K562 (cell line): ENCODE measurements around the gene CEMIP2. TPM values are rescaled to one million over a fixed set of nuclear protein-coding genes. Genes with fewer than 3 reads are reported as not detected.

Source experiments
- ATAC-seq: fragments of 200-7000 bp; cut with Tn5 transposase; 3 replicates; pipeline ENCODE4 v1.9.1; 2020; ENCODE audit warnings: moderate library complexity
- BruUV-seq: library from RNA; stranded (reverse); fragments of 400-500 nt; replicated peaks from 2 replicates; lab custom pipeline; 2021; lab: Mats Ljungman, UMichigan
- CTCF ChIA-PET: fragments of 300-600 bp; formaldehyde crosslinking; extraction: SDS; loops from one replicate; lab custom pipeline; 2021; ENCODE audit warnings: low intra/inter-chr PET ratio; lab: Yijun Ruan, JAX
- POLR2A ChIA-PET: fragments of 300-600, 350-650 bp; sonication (Branson Sonifier 250); formaldehyde crosslinking; extraction: SDS; loops from one replicate; lab custom pipeline; 2021; ENCODE audit warnings: antibody characterized with exemption, inconsistent platforms; lab: Yijun Ruan, JAX
- DNase-seq, 4 experiments: peaks; one replicate each; pipeline versions ENCODE4 v3.0.0 to v3.0.0-alpha.2; 2011 to 2018; ENCODE audit warnings: low spot score in 3 of 4, mixed read lengths in 3 of 4; ENCODE audit errors: extremely low read depth in 1 of 4
- FAIRE-seq: peaks from 2 replicates; lab custom pipeline; 2011; peaks lifted over from hg19 to GRCh38; lab: Jason Lieb, UNC
- H2AFZ ChIP-seq: 2 replicates; pipeline ENCODE4 v1.6.0; 2011; ENCODE audit warnings: low read depth, low read length, control low read depth, inconsistent platforms
- H3K27ac ChIP-seq: fragments of 200-600 bp; 3 replicates; pipeline ENCODE4 v1.8.0; 2011; ENCODE audit warnings: low read depth, mild to moderate bottlenecking, control low read depth, inconsistent platforms, low read length, moderate library complexity, mixed read lengths; ENCODE audit errors: extremely low read depth
- H3K27me3 ChIP-seq, 2 experiments: fragments of 300-600 bp in 1 of 2; 2 replicates in 1 of 2; 3 replicates in 1 of 2; pipeline versions ENCODE4 v1.6.0 to v1.8.0; 2011; ENCODE audit warnings: inconsistent platforms in 2 of 2, low read length in 2 of 2, mild to moderate bottlenecking in 1 of 2, mixed read lengths in 1 of 2, moderate library complexity in 1 of 2; ENCODE audit not compliant: control insufficient read depth in 2 of 2, insufficient read depth in 2 of 2
- H3K36me3 ChIP-seq: fragments of 300-600 bp; 3 replicates; pipeline ENCODE4 v1.8.0; 2011; ENCODE audit warnings: mild to moderate bottlenecking, low read length, inconsistent platforms; ENCODE audit not compliant: control insufficient read depth, insufficient read depth
- H3K4me1 ChIP-seq, 2 experiments: fragments of 200-600 bp in 1 of 2; replicated peaks in 1 of 2; 2 replicates in 1 of 2; 3 replicates in 1 of 2; pipeline versions ENCODE4 v1.5.1 to v1.8.0; 2011; ENCODE audit warnings: inconsistent platforms in 2 of 2, low read length in 2 of 2, mild to moderate bottlenecking in 1 of 2, mixed read lengths in 1 of 2, moderate library complexity in 1 of 2; ENCODE audit not compliant: control insufficient read depth in 2 of 2, insufficient read depth in 2 of 2
- H3K4me2 ChIP-seq: 2 replicates; pipeline ENCODE4 v1.6.1; 2011; ENCODE audit warnings: low read length, control low read depth, inconsistent platforms, mixed read lengths; ENCODE audit not compliant: insufficient read depth
- H3K4me3 ChIP-seq: fragments of 200-600 bp; sonication (generic), shearing (Covaris generic); 2 replicates; pipeline ENCODE4 v1.5.1; 2016; ENCODE audit warnings: control low read depth, inconsistent platforms
- H3K79me2 ChIP-seq: fragments of 200-600 bp; 3 replicates; pipeline ENCODE4 v1.8.0; 2011; ENCODE audit warnings: low read length, inconsistent platforms; ENCODE audit not compliant: control insufficient read depth, insufficient read depth
- H3K9ac ChIP-seq, 2 experiments: 2 replicates each; pipeline versions ENCODE4 v1.6.0 to v1.6.1; 2011; ENCODE audit warnings: low read depth in 2 of 2, low read length in 2 of 2, control low read depth in 1 of 2, inconsistent platforms in 1 of 2, mild to moderate bottlenecking in 1 of 2, mixed read lengths in 1 of 2; ENCODE audit not compliant: insufficient read depth in 1 of 2
- H3K9me1 ChIP-seq: one replicate; pipeline ENCODE4 v1.6.0; 2011; ENCODE audit warnings: inconsistent platforms, mild to moderate bottlenecking, low read length, moderate library complexity; ENCODE audit not compliant: control insufficient read depth, insufficient read depth
- H3K9me3 ChIP-seq: replicated peaks from 2 replicates; pipeline ENCODE4 v1.5.1; 2011; ENCODE audit warnings: low read depth, low read length, inconsistent platforms; ENCODE audit not compliant: control insufficient read depth, insufficient read depth
- H4K20me1 ChIP-seq: replicated peaks from 2 replicates; pipeline ENCODE4 v1.6.1; 2011; ENCODE audit warnings: low read length, inconsistent platforms, mixed read lengths; ENCODE audit not compliant: control insufficient read depth, insufficient read depth
- DDX20 ChIP-seq: fragments of 450-650 bp; IDR thresholded peaks from 2 replicates; pipeline ENCODE4 v1.6.1; 2016; ENCODE audit warnings: missing genetic modification characterization, low read depth, mild to moderate bottlenecking, missing compliant biosample characterization, moderate library complexity
- E2F1 ChIP-seq: sonication (generic); formaldehyde crosslinking; IDR thresholded peaks from 2 replicates; pipeline ENCODE4 v1.8.1; 2023; ENCODE audit warnings: mild to moderate bottlenecking, missing genetic modification reagents, moderate library complexity
- EHMT2 ChIP-seq: fragments of 450-650 bp; IDR thresholded peaks from 2 replicates; pipeline ENCODE4 v1.6.1; 2018; ENCODE audit warnings: antibody characterized with exemption
- GABPB1 ChIP-seq: sonication (generic); formaldehyde crosslinking; IDR thresholded peaks from 2 replicates; pipeline ENCODE4 v1.8.0; 2022; ENCODE audit warnings: mild to moderate bottlenecking, missing genetic modification reagents
- KDM5B ChIP-seq: fragments of 200-600 bp; sonication (generic); IDR thresholded peaks from 2 replicates; pipeline ENCODE4 v1.6.1; 2012; ENCODE audit warnings: low read depth, mild to moderate bottlenecking, moderate library complexity, low read length, control low read depth, inconsistent platforms; ENCODE audit not compliant: insufficient replicate concordance
- MLLT1 ChIP-seq, 2 experiments: fragments of 450-650 bp; IDR thresholded peaks; 2 replicates each; pipeline ENCODE4 v1.6.1; 2016
- RFX7 ChIP-seq: fragments of 250-450 bp; sonication (Bioruptor Pico); IDR thresholded peaks from 2 replicates; pipeline ENCODE4 v1.5.1; 2021; ENCODE audit warnings: mild to moderate bottlenecking
- TCF15 ChIP-seq: fragments of 250-450 bp; sonication (Bioruptor Pico); IDR thresholded peaks from 2 replicates; pipeline ENCODE4 v1.8.0; 2022; ENCODE audit warnings: moderate library complexity, mild to moderate bottlenecking, inconsistent platforms
- THRB ChIP-seq: fragments of 450-650 bp; formaldehyde crosslinking; conservative IDR thresholded peaks from 2 replicates; pipeline ENCODE4 v1.4.0; 2022; ENCODE audit warnings: mild to moderate bottlenecking, missing genetic modification characterization
- VEZF1 ChIP-seq: fragments of 200-800 bp; sonication (Bioruptor generic); IDR thresholded peaks from 2 replicates; pipeline ENCODE4 v1.6.1; 2017; ENCODE audit warnings: missing genetic modification characterization, missing compliant biosample characterization
- ZBTB8A ChIP-seq: fragments of 450-650 bp; IDR thresholded peaks from 2 replicates; pipeline ENCODE4 v1.6.1; 2018; ENCODE audit warnings: mild to moderate bottlenecking, moderate library complexity; ENCODE audit not compliant: partially characterized antibody
- ZNF23 ChIP-seq: fragments of 250-450 bp; sonication (Bioruptor Pico); IDR thresholded peaks from 2 replicates; pipeline ENCODE4 v1.4.0; 2020; ENCODE audit warnings: mild to moderate bottlenecking
- ZNF445 ChIP-seq: fragments of 250-450 bp; sonication (Bioruptor Pico); IDR thresholded peaks from 2 replicates; pipeline ENCODE4 v1.4.0; 2020; ENCODE audit warnings: low read depth, mild to moderate bottlenecking, moderate library complexity
- ZNF512 ChIP-seq: IDR thresholded peaks from 2 replicates; pipeline ENCODE4 v1.6.1; 2016; ENCODE audit warnings: missing genetic modification characterization, missing compliant biosample characterization
- ZNF780A ChIP-seq: fragments of 250-450 bp; sonication (Bioruptor Pico); IDR thresholded peaks from 2 replicates; pipeline ENCODE4 v1.5.0; 2021; ENCODE audit warnings: mild to moderate bottlenecking
- WGBS: fragments of 100-300 bp; shearing (Covaris generic); methylation state at CpG from one replicate; pipeline ENCODE4 v1.1.6; 2016; ENCODE audit warnings: low coverage, mixed read lengths; ENCODE audit not compliant: insufficient coverage; ENCODE audit errors: missing lambda C conversion rate; 5-methylcytosine and 5-hydroxymethylcytosine counted together
- in situ Hi-C: fragments of 300-500 bp; cut with MboI; formaldehyde crosslinking; loops from 4 replicates; pipeline ENCODE4 v1.15.0; 2018; ENCODE audit warnings: inconsistent platforms, mixed read lengths
- intact Hi-C: fragments of 100-400 bp; cut with micrococcal nuclease; formaldehyde crosslinking; loops from 2 replicates; pipeline ENCODE4 v1.14.2; 2022
- polyA plus RNA-seq, 8 experiments: library from polyadenylated mRNA; depleted of rRNA in 4 of 8; stranded (reverse) in 5 of 8; unstranded in 3 of 8; fragments of >200 nt; fragmentation: Nextera tagmentation in 2 of 8; fragmentation: Illumina TruSeq in 1 of 8; extraction: Ambion mirVana in 2 of 8; extraction: Trizol in 1 of 8; gene quantifications; 2 replicates each; pipeline versions ENCODE4 v1.2.1 to v1.2.3, GENCODE V29; 2011 to 2014; ENCODE audit warnings: inconsistent platforms in 1 of 8, missing spikeins in 1 of 8
- total RNA-seq, 7 experiments: library from RNA; depleted of rRNA in 6 of 7; stranded (reverse); fragments of >200 nt in 6 of 7; fragmentation: Illumina TruSeq in 2 of 7; extraction: Trizol in 2 of 7; gene quantifications; 2 replicates each; pipeline versions ENCODE4 v1.2.1 to v1.2.3, GENCODE V29; 2011 to 2021; ENCODE audit warnings: low replicate concordance in 1 of 7

The CEMIP2 gene
- total and polyA plus RNA-seq, 9 of the 15 experiments (the other 6 are each of a cell fraction or from before 2014, with no cell fraction given) = 5.4 to 29.9 (median 14.2) TPM

- intact Hi-C loops = no loop called here
- Histone ChIP-seq H3K27ac (no peak overlapping the region), H3K4me1 (peaks cover 7 to 35% of the 10 kb centered on the region in 2 experiments; a peak in 4 of 5 replicates), H3K4me2 (no peak overlapping the region), H3K27me3 (no peaks in the 10 kb centered on the region), H2AFZ (peak overlapping the region; percentile 9; the same call in 1 of the 2 replicates), H3K79me2 (no peaks in the 10 kb centered on the region), H3K4me3 (no peak overlapping the region), H3K9me1 (no peaks in the 10 kb centered on the region), H3K9ac (no peak overlapping the region), H4K20me1 (no peaks in the 10 kb centered on the region), H3K36me3 (no peaks in the 10 kb centered on the region), H3K9me3 (no peaks in the 10 kb centered on the region)
- FAIRE-seq = no peak
- in situ Hi-C loops = no loop called here
- BruUV-seq = no TSS peak
- CTCF ChIA-PET = no interaction called here
- WGBS = 91% methylated on average over 1 of the region's 1 CpG
- DNase-seq = no peak
- POLR2A ChIA-PET = no interaction called here
- no peak for ATAC-seq
- TF ChIP-seq ZBTB8A = no peak
- no peak for TF ChIP-seq ZNF23 (CRISPR knock-in tag)
- no peak for TF ChIP-seq E2F1 (CRISPR knock-in tag)
- 0 out of 2 replicates have a peak, but pooled peaks have one; percentile 25 for TF ChIP-seq EHMT2
- TF ChIP-seq ZNF780A (CRISPR knock-in tag) = no peak
- TF ChIP-seq THRB (CRISPR knock-in tag) = peak; percentile 62; the same call in 1 of the 2 replicates
- peak; percentile 81 for TF ChIP-seq ZNF512 (tag)
- no peak for TF ChIP-seq VEZF1 (CRISPR knock-in tag)
- TF ChIP-seq ZNF445 (CRISPR knock-in tag) = no peak
- 0 out of 4 replicates have a peak, but pooled peaks of 1 of the 2 experiments have one; percentile 26 for TF ChIP-seq MLLT1 (IDR thresholded peaks at IDR 0.05)
- TF ChIP-seq GABPB1 (CRISPR knock-in tag) = no peak
- no peak for TF ChIP-seq DDX20
- no peak for TF ChIP-seq KDM5B
- TF ChIP-seq RFX7 (CRISPR knock-in tag) = no peak
- no peak for TF ChIP-seq TCF15 (CRISPR knock-in tag)
These were observed 123.4 kb downstream of the CEMIP2 start for GRCh38 chr9:71644819-71645362.
